HG03196 (cell line): ENCODE measurements around the gene FGF14.

ENCODE experiments used
- ATAC-seq: cut with Tn5 transposase; IDR thresholded peaks from one replicate; pipeline ENCODE4 v1.9.1; 2021; ENCODE audit not compliant: unreplicated experiment

Gene FGF14

GRCh38 chr13:102311901-102312300 is 89.9 kb downstream of the FGF14 start:
- no peak for ATAC-seq

GRCh38 chr13:102311419-102311796 is 90.4 kb downstream of the FGF14 start:
- ATAC-seq, result no peak

- no peak for ATAC-seq
Observed at GRCh38 chr13:102310691-102311418, 91.0 kb downstream of the FGF14 start.

DNA sequence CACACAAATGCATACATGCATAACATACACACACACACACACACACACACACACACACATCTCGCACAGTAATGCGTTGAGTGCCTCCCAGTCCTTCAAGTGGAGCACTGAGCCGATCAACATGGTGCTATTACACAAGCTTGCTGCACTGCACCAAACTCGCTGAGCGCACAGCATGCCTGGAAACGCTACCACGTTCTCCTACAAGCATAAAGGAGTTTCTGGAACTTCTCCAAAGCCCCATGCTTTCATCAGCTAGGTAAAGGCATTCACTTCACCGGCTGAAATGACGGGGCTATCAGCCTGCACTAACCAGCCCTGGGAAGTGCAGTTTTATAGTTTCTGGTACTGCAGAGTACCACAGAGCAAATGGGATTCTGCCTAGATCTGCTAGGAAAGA is 92.7 kb downstream of the FGF14 start:
- ATAC-seq, result no peak

- no peak for ATAC-seq
Observed at GRCh38 chr13:102302534-102302933, 99.3 kb downstream of the FGF14 start.

GRCh38 chr13:102300379-102300778 is 101.5 kb downstream of the FGF14 start:
- ATAC-seq, result no peak

GRCh38 chr13:102299366-102299765 is 102.5 kb downstream of the FGF14 start:
- no peak for ATAC-seq

DNA sequence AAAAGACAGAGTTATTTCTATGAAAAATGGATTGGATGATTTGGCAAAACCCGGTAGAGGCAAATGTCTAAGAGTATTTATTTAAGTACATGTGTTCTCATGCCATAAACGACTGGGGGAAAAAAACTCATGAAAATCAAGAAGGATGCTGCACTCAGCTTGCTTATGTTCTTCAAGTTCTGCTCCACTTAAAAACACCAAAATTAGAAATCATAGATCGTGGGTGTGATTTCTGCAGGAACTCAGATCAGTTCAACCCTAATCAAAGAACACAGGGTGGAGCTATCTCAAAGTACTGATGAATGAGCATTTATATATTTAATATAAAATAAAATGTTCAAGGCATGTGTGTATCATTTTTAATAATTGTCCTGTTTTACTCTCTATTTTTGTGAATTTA is 103.8 kb downstream of the FGF14 start:
- ATAC-seq, result no peak

DNA sequence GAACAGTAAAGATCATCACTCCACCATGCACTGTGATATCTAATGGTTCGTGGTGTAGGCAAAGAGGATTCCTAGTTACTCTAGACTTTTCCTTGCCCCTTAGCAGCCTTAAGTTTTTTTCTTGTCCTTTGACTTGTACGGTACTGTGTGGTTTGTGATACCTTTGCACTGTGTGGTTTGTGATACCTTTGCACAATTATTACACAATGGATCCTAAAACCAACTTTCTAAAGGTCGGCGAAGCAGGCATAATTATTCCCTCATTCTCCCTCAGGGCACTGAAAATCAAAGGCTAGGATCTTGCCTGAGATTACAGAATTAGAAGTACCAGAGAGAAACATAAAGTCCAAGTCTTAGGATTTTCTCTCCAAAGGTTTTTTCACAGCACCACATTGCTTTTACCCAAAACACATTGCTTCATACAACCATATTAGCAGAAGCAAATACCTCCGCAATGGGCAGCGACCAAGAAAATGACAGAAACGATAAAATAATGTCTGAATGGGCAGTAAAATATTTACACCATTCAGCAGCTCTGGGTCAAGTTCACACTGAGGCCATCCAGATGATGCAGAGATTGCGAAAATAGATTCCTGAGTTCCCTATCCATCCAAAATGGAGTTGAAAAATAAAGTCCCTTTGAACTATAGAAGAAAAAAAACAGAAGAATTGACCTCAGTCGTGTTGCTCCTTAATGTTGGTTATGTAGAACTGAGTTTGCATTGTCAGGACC is 106.4 kb downstream of the FGF14 start:
- no peak for ATAC-seq

DNA sequence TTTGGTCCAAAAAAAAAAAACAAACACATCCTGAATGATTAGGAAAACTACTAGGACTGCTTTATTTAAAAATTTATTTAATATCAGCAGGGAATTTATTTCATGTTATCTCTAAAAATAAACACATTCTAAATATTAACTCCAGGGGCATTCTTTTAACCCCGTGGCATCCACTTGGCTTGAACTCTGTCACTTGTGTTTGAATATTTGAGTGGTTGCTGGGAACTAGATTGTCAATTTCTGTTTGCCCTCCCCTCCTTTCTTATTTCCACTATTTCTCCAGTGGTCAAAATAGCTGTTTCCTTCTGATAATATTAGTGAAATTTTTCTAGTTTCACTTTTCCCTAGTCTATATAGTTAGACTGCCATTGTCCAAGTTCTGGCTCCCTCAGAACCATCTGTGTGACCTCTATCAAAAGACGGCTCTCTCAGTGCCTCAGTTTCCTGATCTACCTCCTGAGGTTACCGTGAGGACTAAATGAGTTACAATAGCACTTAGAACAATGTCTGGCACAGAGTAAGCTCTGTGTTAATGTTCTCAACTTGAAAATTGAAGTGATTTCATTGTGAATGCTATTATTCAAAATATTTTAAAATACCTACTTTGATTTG is 107.3 kb downstream of the FGF14 start:
- no peak for ATAC-seq

GRCh38 chr13:102293723-102294122 is 108.1 kb downstream of the FGF14 start:
- ATAC-seq, result no peak

DNA sequence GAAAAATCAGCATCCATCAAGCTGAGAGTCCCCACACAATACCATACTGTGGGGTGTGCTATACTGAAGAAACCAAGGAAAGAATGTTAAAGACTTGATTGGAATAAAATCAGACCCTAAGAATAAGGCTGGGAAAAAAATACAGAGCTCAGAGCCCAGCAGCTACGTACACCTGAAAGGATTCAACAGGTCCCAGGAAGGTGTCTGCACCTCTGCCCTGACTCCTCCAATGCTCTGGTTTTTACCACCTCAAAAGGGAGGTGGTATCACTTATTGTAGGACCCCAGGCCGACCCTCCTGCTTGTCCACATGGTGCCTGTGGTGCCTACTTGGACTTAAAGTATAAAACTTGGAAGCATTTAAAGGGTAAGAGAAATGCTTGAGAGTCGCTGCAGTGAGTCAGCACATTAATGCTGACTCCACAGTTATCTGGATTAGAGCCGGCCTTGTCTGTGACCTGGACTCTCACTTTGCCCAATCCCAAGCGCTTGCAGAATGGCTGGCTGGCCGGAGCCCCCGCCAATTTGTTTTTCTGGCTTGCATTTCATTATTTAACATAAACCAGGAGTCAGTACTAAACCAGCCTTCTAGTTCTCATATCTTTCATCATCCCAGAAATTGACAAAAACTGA is 110.1 kb downstream of the FGF14 start:
- ATAC-seq, result no peak

DNA sequence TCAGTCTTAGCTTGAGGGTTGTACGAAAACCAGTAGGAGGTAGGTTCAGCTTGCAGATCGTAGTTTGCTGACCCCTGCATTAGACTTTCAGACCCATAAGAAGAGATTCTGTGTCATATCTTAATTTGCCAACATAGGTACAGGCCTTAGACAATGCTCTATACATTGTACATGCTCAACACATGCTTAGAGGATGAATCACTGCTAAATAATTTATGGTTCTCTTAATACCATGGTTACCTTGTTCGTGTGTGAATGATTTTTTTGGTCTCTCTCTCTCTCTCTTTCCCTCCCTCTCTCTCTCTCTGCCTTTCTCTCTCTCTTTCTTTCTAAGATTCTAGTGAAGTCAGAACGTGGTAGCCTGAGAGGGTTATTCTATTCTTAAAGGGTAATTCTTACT is 112.2 kb downstream of the FGF14 start:
- ATAC-seq, result no peak

DNA sequence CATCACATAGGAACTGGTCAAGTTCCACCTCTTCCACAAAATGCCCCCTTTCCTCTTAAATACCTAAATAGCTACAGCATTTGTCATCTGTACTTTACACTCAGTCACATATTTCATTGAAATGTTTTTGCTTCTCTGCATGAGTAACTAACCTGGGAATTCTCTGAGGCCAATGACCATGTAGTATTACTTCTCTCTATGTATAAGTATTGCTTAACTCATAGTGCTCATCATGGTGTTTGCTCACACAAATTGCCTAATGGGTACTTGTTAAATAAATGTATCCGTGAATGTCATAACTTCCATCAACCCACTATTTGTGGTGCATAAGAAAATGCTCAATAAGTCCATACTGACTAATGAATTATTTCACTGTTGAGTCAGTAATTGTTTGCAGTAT is 115.5 kb downstream of the FGF14 start:
- ATAC-seq, result no peak

- no peak for ATAC-seq
Observed at GRCh38 chr13:102280366-102280765, 121.5 kb downstream of the FGF14 start.

- no peak for ATAC-seq
Observed at GRCh38 chr13:102277286-102277685, 124.6 kb downstream of the FGF14 start.

DNA sequence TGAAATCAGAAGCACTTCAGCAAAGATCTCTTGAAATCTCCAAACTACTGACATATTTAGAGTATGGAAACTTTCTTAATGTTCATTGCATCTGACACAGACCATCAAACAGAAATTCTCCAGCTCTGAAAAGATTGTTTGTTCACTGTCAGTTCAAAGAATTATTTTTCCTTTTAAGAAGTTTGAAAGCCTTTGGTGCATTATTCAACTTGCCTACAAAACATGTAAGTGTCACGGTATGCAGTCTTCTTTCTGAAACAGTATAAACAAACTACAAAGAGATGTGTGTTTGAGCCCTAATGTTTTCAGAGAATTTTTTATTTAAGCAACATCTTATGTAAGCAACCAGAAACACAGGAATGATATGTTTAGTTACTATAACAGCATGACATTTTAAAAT is 125.4 kb downstream of the FGF14 start:
- no peak for ATAC-seq

DNA sequence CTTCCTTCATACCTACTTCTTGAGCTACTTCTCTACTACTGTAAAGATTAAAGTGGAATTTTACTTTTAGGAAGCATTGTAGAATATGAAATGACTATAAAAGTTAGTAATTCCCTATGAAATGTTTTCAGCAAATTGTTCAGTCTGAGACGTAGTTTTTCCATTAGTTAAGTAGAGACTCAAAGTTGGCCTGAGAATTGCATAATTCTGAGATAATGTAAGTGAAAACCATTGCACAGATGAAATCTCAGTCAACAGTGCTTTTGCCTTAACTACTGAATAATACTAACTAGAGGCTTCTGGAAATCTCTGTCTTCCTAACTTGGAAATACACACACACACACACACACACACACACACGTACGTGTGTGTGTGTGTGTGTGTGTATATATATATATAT is 125.9 kb downstream of the FGF14 start:
- no peak for ATAC-seq

GRCh38 chr13:102273111-102273510 is 128.7 kb downstream of the FGF14 start:
- ATAC-seq, result no peak

DNA sequence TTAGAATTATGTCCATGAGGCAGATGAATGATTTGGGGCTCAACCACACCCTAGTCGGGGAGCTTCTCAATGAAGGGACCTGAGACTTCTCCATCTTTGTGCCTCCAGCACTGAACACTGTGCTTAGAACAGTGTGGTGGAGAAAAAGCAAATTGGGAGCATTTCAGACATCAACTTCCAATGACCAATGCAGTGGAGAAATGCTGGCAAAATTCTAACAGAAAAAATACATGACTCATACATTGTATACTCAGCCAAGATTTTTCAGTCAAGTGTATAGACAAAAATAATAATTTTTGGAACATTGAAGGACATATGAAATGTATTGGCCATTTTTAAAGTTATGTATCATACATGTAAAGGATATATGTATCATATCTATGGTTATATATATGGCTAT is 134.7 kb downstream of the FGF14 start:
- ATAC-seq, result no peak

DNA sequence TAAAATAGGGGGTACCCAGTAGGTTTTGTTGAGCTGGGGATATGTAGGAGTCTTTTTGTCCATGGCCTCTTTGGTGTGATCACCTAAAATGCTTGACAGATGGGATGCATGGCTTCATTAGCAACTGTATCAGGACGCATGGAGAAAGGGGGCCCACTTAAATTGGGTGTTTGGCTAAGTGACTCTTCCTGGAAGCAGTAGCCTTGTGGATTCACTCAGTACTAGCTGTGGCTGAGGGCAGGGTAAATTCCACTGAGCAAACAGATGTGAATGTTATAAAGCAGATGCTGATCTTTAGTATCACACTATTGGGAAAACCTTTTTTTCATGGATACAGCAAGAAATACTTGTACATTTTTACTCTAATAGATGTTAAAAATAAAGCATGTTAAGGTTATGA is 140.0 kb downstream of the FGF14 start:
- no peak for ATAC-seq

DNA sequence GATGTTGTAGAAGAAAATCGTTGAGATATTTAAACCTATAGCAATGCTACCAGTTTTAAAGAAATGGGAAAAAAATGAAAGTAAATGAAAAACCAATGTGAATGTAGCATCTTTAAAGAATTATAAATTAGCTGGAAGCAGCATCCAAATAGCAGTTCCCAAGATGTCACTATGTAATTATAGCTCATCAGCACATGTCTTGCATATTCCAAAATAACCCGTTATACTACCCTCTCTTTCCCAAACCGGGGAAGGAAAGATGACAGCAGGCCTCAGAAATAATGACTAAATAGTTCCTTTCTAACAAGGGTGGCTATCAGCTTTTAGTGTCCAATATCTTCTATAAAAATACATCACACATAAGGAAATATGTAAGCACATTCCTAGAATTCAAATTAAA is 140.5 kb downstream of the FGF14 start:
- ATAC-seq, result no peak
